NCI-H1048 (cell line): Measurements from ENCODE around the gene CARD14.

Source experiments
- DNase-seq: peaks from one replicate; lab custom pipeline; 2025; lab: John Stamatoyannopoulos, UW

CARD14 gene

GRCh38 chr17:80212511-80212910 is 42.7 kb downstream of the CARD14 start:
- no peak for DNase-seq

DNA sequence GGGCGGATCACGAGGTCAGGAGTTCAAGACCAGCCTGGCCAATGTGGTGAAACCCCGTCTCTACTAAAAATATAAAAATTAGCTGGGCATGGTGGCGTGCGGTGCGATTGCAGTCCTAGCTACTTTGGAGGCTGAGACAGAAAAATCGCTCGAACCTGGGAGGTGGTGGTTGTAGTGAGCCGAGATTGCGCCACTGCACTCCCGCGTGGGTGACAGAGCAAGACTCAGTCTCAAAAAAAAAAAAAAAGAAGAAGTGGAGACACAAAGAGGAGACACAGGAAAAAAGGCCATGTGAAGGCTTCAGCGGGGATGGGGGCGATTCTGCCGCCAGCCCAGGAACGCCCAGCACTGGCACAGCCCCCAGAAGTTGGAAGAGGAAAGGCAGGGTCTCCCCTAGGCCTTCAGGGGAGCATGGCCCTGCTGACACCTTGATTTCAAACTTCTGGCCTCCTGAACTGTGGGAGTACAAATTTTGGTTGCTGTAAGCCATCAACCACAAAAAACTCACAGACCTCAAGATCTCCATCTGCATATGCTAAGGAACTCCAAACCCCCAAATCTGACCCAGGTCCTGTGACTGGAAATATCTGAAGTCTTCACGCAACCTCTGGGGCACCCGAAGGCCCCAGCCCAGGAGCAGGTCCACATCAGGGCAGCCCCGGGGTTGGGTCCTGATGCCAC is 43.3 kb downstream of the CARD14 start:
- DNase-seq = no peak

GRCh38 chr17:80213643-80213975 is 43.8 kb downstream of the CARD14 start:
- DNase-seq = no peak

- no peak for DNase-seq
These were observed 44.4 kb downstream of the CARD14 start for GRCh38 chr17:80214012-80214877.

GRCh38 chr17:80214878-80215210 is 45.0 kb downstream of the CARD14 start:
- DNase-seq = no peak

DNA sequence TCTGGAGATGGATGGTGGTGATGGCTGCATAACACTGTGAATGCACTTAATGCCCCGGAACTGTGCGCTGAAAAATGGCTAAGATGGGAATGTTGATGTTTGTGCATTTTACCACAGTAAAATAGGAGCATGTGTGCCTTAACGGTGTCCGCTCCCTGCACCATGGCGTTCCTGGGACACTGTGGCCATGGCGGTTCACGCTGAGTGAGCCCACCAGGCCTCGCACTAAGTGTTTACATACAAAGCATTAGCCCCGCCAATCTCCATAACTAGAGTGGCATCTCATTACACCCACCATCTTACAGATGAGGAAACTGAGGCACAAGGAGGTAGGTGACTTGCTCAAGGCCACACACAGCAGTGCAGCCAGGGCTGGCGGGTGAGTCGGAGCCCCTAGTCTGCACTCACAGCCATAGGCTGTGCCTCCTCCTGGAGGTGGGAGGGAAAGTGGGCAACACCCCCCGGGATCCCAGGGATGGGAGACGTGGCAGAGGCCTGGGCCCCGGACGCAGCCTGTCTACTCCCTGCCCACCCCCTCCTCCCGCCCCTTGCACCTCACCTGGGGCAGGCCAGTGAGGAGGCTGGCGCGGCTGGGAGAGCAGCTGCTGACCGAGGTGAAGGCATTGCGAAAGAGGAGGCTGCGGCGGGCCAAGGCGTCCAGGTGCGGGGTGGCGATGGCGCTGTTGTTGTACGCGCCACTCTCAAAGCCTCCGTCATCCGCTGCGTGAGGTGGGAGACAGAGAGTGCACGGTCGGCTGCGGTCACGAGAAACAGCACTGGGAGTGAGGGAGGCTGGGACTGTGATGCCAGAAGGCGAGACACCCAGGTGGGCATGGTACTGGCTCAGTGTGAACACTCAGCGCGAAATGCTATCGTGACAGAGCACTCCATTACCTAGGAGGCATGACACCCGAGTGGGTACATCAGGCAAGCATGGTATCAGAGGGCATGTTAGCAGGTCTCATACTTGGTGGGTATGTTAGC is 46.9 kb downstream of the CARD14 start:
- DNase-seq = no peak

GRCh38 chr17:80217703-80218362 is 48.0 kb downstream of the CARD14 start:
- no peak for DNase-seq

DNA sequence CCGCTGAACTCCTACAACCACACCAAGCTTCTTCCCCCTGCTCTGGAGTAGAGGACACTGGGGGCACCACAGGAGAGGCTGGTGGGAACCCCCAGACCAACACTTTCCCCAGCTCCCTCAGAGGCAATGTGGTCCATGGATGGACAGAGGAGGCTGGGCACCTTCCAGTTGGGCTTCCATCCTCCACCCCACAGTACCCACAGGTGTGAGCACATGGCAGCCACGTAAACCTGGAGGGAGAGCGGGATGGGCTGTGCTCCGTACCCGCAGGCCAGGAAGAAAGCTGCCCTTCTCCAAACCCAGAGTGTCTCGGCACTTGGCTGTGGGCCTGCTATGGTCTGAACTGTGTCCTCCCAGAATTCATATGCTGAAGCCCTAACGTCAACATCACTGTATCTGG is 48.6 kb downstream of the CARD14 start:
- no peak for DNase-seq

GRCh38 chr17:80219013-80219762 is 49.4 kb downstream of the CARD14 start:
- peak; percentile 18 for DNase-seq

DNA sequence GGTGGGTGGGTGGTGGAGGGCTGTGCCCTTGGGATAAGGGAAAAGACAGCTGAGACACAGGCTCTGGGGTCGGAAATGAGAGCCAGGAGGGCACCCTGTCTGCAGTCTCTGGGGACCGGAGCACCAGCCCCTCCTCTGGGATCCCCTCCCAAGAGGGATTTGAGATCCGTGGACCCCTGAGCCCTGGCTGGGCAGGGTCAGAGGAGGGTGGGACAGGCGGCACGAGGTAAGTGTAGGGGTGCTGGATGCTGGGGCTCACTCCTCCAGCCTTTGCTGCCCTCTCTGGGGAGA is 49.9 kb downstream of the CARD14 start:
- no peak for DNase-seq

- DNase-seq = peak; percentile 59
These were observed 50.4 kb downstream of the CARD14 start, which contains the start of the genes SGSH and SLC26A11 for GRCh38 chr17:80220054-80220735. Gene SGSH, minus strand, starts transcription at chr17:80220333. Its CDS starts 20 bp downstream, at chr17:80220313. Gene SLC26A11, plus strand, starts transcription at chr17:80220427. Its CDS starts 1,134 bp downstream, at chr17:80221561.

DNA sequence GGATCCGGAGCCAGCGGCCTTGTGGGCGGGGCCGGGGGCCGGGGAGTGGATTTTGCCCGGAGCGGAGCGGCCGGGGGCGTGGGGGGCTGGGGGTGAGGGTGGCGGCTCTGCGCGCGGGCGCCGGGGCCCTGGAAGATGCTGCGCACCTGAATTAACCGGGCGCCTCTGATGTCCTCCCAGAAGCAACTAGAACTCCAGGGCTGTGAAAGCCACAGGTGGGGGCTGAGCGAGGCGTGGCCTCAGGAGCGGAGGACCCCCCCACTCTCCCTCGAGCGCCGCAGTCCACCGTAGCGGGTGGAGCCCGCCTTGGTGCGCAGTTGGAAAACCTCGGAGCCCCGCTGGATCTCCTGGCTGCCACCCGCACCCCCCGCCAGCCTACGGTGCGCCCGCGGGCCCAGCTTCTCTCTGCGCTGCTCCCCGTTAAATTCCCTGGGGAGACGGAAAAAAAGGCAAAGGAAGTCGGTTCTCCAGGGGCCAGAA is 50.9 kb downstream of the CARD14 start:
- no peak for DNase-seq

DNA sequence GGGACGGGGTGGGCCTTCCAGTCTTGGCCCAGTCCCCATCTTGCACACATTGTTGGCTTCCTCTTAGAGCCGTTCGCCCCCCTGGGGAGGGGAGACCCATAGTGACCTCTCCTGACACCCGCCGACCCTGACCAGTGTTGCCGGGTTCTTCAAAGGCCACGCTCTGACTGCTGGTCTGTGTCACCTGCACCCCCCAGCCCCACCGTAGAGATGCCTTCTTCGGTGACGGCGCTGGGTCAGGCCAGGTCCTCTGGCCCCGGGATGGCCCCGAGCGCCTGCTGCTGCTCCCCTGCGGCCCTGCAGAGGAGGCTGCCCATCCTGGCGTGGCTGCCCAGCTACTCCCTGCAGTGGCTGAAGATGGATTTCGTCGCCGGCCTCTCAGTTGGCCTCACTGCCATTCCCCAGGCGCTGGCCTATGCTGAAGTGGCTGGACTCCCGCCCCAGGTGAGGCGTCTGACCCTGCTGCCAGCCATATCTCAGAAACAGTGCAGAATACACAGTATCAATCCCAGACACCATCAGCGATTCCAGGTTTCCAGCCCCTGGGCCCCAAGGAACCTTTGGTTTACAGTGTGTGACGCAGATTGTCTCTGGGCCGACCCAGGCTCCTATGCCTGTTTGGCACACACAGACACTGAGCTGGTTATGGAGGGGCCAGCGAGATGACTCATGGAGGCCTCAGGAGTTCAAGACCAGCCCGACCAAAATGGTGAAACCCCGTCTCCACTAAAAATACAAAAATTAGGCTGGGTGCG is 51.7 kb downstream of the CARD14 start:
- DNase-seq = no peak

DNA sequence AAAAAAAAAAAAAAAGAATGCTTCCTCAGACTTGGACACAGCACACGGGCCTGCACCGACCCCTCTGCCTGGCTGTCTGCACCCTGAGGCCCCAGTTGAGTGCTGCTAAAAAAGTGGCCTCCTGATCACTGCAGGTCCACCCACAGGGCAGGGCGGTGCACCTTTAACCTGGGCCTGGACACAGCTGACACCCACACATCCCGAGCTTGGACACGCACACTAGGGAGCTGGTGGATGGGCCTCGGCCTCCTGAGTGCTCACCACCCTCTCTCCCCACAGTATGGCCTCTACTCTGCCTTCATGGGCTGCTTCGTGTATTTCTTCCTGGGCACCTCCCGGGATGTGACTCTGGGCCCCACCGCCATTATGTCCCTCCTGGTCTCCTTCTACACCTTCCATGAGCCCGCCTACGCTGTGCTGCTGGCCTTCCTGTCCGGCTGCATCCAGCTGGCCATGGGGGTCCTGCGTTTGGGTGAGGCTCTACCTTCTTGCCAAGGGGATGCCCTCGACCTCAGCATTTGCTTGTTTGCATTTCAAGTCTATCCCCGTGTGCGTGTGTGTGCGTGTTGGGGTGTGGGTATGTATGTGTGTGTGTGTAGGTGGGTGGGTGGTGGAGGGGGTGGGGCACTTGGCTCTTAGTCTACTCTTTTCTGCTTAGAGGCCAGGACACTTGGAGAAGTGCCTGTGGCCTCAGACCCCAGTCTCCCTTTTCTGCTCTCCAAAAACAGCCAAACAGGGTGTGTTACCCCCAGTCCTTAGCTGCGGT is 52.7 kb downstream of the CARD14 start:
- DNase-seq = no peak

DNA sequence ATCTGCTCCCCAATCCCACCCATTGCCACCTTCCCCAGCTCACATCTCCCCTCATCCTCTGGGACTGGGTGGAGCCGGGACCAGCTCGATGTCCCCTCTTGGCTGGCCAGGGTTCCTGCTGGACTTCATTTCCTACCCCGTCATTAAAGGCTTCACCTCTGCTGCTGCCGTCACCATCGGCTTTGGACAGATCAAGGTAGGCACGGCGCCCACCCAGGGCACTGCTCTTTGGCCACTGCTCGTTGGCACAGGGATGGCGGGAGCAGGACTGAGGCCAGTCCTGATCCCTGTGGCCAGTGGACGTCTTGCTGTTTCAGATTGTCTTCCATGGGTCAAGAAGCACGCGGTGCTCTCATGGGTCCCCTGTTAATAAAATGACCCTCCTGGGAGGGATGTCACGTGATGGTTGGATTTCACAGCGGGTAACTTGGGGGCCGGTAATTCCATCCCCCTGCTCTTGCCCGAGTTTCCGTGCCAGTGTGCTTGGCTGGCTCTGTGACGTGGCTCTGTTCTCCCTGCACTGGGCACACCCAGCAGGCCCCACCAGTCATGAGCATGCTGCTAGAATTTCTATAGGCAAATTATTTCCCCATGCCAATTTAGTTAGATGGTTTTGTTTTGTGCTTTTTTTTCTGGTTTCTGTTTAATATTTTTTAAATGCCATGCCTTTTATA is 53.4 kb downstream of the CARD14 start:
- DNase-seq = no peak

DNA sequence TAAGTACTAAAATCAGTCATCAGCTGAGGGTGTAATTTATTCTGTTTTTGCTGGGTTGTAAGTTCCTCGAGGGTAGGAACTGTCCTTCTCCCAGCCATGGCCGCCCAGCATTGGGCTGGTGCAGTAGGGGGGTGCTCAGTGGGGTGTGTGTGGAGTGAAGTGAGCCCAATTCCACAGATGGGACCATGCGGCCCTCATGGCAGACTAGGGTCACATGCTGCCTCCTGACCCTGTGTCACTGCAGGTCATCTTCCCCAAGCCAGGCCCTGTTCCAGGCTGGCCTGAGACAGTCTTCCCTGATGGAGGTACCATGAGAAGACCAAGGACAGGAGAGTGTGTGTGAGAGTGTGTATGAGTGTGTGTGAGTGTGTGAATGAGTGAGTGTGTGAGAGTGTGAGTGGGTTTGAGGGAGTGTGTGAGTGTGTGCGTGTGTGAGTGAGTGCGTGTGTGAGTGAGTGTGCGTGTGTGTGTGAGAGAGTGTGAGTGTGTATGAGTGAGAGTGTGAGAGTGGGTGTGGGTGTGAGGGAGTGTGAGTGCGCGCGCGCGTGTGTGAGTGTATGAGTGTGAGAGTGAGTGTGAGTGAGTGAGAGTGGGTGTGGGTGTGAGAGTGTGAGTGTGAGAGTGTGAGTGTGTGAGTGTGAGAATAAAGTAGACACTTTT is 54.1 kb downstream of the CARD14 start:
- no peak for DNase-seq

GRCh38 chr17:80224683-80225082 is 54.9 kb downstream of the CARD14 start:
- DNase-seq = no peak

DNA sequence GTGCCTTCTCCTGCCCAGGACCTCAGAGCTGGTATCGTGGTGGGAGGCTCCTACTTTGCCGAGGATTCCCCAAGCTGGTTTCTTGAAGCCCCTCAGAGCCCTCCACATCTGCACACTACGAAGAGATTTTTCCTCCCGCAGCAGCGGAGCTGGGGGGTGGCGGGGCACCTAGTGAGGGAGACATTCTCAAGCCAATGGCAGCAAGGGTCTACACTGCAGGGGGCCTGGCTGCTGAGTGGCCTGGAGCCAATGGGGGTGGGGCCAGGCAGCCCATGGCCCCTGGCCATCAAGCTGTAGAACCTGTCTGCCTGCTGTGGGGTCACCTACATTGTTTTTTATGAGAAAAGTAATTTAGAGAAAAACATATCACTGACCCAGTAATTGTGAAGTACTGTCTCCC is 55.4 kb downstream of the CARD14 start:
- no peak for DNase-seq
